HCT116 (cell line): Measurements from ENCODE around the gene MINK1. TPM values are rescaled to one million over a fixed set of nuclear protein-coding genes. Genes with fewer than 3 reads are reported as not detected.
A peak's percentile ranks its signal among the peaks of the same experiment; 100 is the strongest.

Experiments used
- ATAC-seq: fragments of 200-7000 bp; cut with Tn5 transposase; 2 replicates; pipeline ENCODE4 v1.9.1; 2020; ENCODE audit warnings: mild to moderate bottlenecking, moderate library complexity
- BruUV-seq: library from RNA; stranded (reverse); fragments of 400-500 nt; replicated peaks from 2 replicates; lab custom pipeline; 2021; lab: Mats Ljungman, UMichigan
- CTCF ChIA-PET: fragments of 300-600 bp; sonication (Branson Sonifier 250); formaldehyde crosslinking; loops from one replicate; lab custom pipeline; 2021; ENCODE audit warnings: antibody characterized with exemption; lab: Charles Lee
- POLR2A ChIA-PET: fragments of 300-600, 350-600 bp; sonication (Branson Sonifier 250); formaldehyde crosslinking; loops from one replicate; lab custom pipeline; 2021; ENCODE audit warnings: antibody characterized with exemption; lab: Charles Lee
- RAD21 ChIA-PET, 2 experiments: fragments of 300-600 bp; sonication (Branson Sonifier 250); formaldehyde crosslinking; loops; one replicate each; lab custom pipeline; 2023; ENCODE audit warnings: low total read pairs in 2 of 2; ENCODE audit not compliant: uncharacterized antibody in 2 of 2, unreplicated experiment in 2 of 2, low non-redundant PET in 1 of 2; lab: Charles Lee
- DNase-seq: peaks from one replicate; pipeline ENCODE4 v3.0.0-alpha.2; 2010; ENCODE audit warnings: low read depth, low spot score
- H2AFZ ChIP-seq: fragments of 200-600 bp; shearing (Covaris generic), sonication (generic); 2 replicates; pipeline ENCODE4 v1.6.1; 2017; ENCODE audit warnings: low read depth, mixed run types, mixed read lengths, antibody characterized with exemption, low read length; ENCODE audit not compliant: poor library complexity, severe bottlenecking
- H3K27ac ChIP-seq: 2 replicates; pipeline ENCODE4 v1.5.1; 2012; ENCODE audit warnings: low read depth, low read length
- H3K27me3 ChIP-seq: fragments of 200-600 bp; sonication (generic); 2 replicates; pipeline ENCODE4 v1.6.1; 2016; ENCODE audit warnings: mixed run types, low read length, mixed read lengths; ENCODE audit not compliant: insufficient read depth
- H3K36me3 ChIP-seq, 2 experiments: fragments of 200-500 bp in 1 of 2; fragments of 200-600 bp in 1 of 2; sonication (Bioruptor generic) in 1 of 2; sonication (generic) in 1 of 2; 2 replicates each; pipeline versions ENCODE4 v1.5.1 to v1.6.1; 2014 to 2016; ENCODE audit warnings: low read length in 2 of 2, inconsistent platforms in 1 of 2, mixed read lengths in 1 of 2, mixed run types in 1 of 2; ENCODE audit not compliant: insufficient read depth in 2 of 2, control insufficient read depth in 1 of 2
- H3K4me1 ChIP-seq, 2 experiments: fragments of 200-600 bp in 1 of 2; sonication (generic) in 1 of 2; 2 replicates each; pipeline versions ENCODE4 v1.5.1 to v1.6.1; 2012 to 2017; ENCODE audit warnings: low read length in 2 of 2, inconsistent platforms in 1 of 2, mild to moderate bottlenecking in 1 of 2, mixed read lengths in 1 of 2, mixed run types in 1 of 2, moderate library complexity in 1 of 2; ENCODE audit not compliant: insufficient read depth in 2 of 2, control insufficient read depth in 1 of 2
- H3K4me2 ChIP-seq: fragments of 200-600 bp; sonication (generic); 2 replicates; pipeline ENCODE4 v1.6.1; 2017; ENCODE audit warnings: mixed run types, low read length, mixed read lengths
- H3K4me3 ChIP-seq, 2 experiments: fragments of 200-600 bp in 1 of 2; sonication (generic) in 1 of 2; replicated peaks in 1 of 2; 2 replicates each; pipeline ENCODE4 v1.5.1; 2011 to 2016; ENCODE audit warnings: low read length in 2 of 2, control low read depth in 1 of 2, low read depth in 1 of 2, mild to moderate bottlenecking in 1 of 2, mixed read lengths in 1 of 2, mixed run types in 1 of 2
- H3K79me2 ChIP-seq: fragments of 200-600 bp; sonication (generic); 2 replicates; pipeline ENCODE4 v1.6.1; 2017; ENCODE audit warnings: mild to moderate bottlenecking, mixed run types, low read length, moderate library complexity, mixed read lengths; ENCODE audit not compliant: insufficient read depth
- H3K9ac ChIP-seq: fragments of 200-600 bp; sonication (generic); 2 replicates; pipeline ENCODE4 v1.6.1; 2016; ENCODE audit warnings: low read length, mixed read lengths
- H3K9me2 ChIP-seq: fragments of 200-600 bp; sonication (generic), shearing (Covaris generic); 2 replicates; pipeline ENCODE4 v1.6.1; 2017; ENCODE audit warnings: mixed run types, mild to moderate bottlenecking, moderate library complexity; ENCODE audit not compliant: insufficient read depth
- H3K9me3 ChIP-seq, 2 experiments: fragments of 200-500 bp in 1 of 2; fragments of 200-600 bp in 1 of 2; sonication (Bioruptor generic) in 1 of 2; sonication (generic) in 1 of 2; 2 replicates each; pipeline ENCODE4 v1.6.1; 2014 to 2017; ENCODE audit warnings: low read length in 2 of 2, mixed read lengths in 2 of 2, inconsistent platforms in 1 of 2, low read depth in 1 of 2, mild to moderate bottlenecking in 1 of 2, mixed run types in 1 of 2, moderate library complexity in 1 of 2; ENCODE audit not compliant: control insufficient read depth in 1 of 2, insufficient read depth in 1 of 2
- H4K20me1 ChIP-seq: fragments of 200-600 bp; sonication (generic), shearing (Covaris generic); 2 replicates; pipeline ENCODE4 v1.6.1; 2017; ENCODE audit warnings: mixed run types, mild to moderate bottlenecking, moderate library complexity; ENCODE audit not compliant: insufficient read depth
- ATF3 ChIP-seq: IDR thresholded peaks from 2 replicates; pipeline ENCODE4 v1.6.1; 2012
- CBX3 ChIP-seq: IDR thresholded peaks from 2 replicates; pipeline ENCODE4 v1.6.1; 2012; ENCODE audit warnings: low read depth
- CEBPB ChIP-seq: IDR thresholded peaks from 2 replicates; pipeline ENCODE4 v1.6.1; 2012; ENCODE audit warnings: low read depth
- CTCF ChIP-seq, 3 experiments: fragments of 200-600 bp in 1 of 3; sonication (generic) in 1 of 3; IDR thresholded peaks in 2 of 3; conservative IDR thresholded peaks in 1 of 3; 2 replicates each; pipeline ENCODE4 v1.5.1; 2012 to 2017; ENCODE audit warnings: low read depth in 2 of 3, low read length in 2 of 3, antibody characterized with exemption in 1 of 3, borderline replicate concordance in 1 of 3, control low read depth in 1 of 3, mild to moderate bottlenecking in 1 of 3, mixed read lengths in 1 of 3, mixed run types in 1 of 3, moderate library complexity in 1 of 3; ENCODE audit not compliant: insufficient read depth in 1 of 3
- EGR1 ChIP-seq: IDR thresholded peaks from 2 replicates; pipeline ENCODE4 v1.6.1; 2012; ENCODE audit warnings: low read depth
- ELF1 ChIP-seq: IDR thresholded peaks from 2 replicates; pipeline ENCODE4 v1.6.1; 2012; ENCODE audit warnings: low read depth, borderline replicate concordance
- EZH2phosphoT487 ChIP-seq: fragments of 200-600 bp; IDR thresholded peaks from 2 replicates; pipeline ENCODE4 v1.6.1; 2018; ENCODE audit warnings: antibody characterized with exemption, borderline replicate concordance
- JUND ChIP-seq: IDR thresholded peaks from 2 replicates; pipeline ENCODE4 v1.6.1; 2012
- MAX ChIP-seq: IDR thresholded peaks from 2 replicates; pipeline ENCODE4 v1.6.1; 2012
- POLR2A ChIP-seq: IDR thresholded peaks from 2 replicates; pipeline ENCODE4 v1.7.0; 2011; ENCODE audit warnings: borderline replicate concordance; ENCODE audit not compliant: insufficient read depth, insufficient read length; ENCODE audit errors: extremely low read depth
- POLR2AphosphoS5 ChIP-seq: IDR thresholded peaks from 2 replicates; pipeline ENCODE4 v1.6.1; 2011; ENCODE audit warnings: mild to moderate bottlenecking, low read depth, low read length, moderate library complexity
- RAD21 ChIP-seq: IDR thresholded peaks from 2 replicates; pipeline ENCODE4 v1.6.1; 2012; ENCODE audit warnings: low read depth, mild to moderate bottlenecking
- REST ChIP-seq: IDR thresholded peaks from 2 replicates; pipeline ENCODE4 v1.6.1; 2012; ENCODE audit warnings: low read depth
- SIN3A ChIP-seq: IDR thresholded peaks from 2 replicates; pipeline ENCODE4 v1.6.1; 2012; ENCODE audit warnings: low read depth
- SP1 ChIP-seq: IDR thresholded peaks from 2 replicates; pipeline ENCODE4 v1.6.1; 2012; ENCODE audit warnings: low read depth
- SRF ChIP-seq: IDR thresholded peaks from 2 replicates; pipeline ENCODE4 v1.6.1; 2012; ENCODE audit warnings: low read depth
- ZBTB33 ChIP-seq: IDR thresholded peaks from 2 replicates; pipeline ENCODE4 v1.6.1; 2011; ENCODE audit warnings: mild to moderate bottlenecking, low read length, moderate library complexity; ENCODE audit not compliant: insufficient replicate concordance; ENCODE audit errors: extremely low read depth
- ZFX ChIP-seq: fragments of 450-650 bp; IDR thresholded peaks from 2 replicates; pipeline ENCODE4 v1.6.1; 2017
- ZNF274 ChIP-seq: fragments of 200-500 bp; sonication (Bioruptor generic); IDR thresholded peaks from 2 replicates; pipeline ENCODE4 v1.6.1; 2014; ENCODE audit warnings: mild to moderate bottlenecking, low read depth, low read length, inconsistent platforms
- intact Hi-C: fragments of 100-400 bp; cut with micrococcal nuclease; formaldehyde crosslinking; loops from 2 replicates; pipeline ENCODE4 v1.10.0; 2022
- total RNA-seq: library from RNA; stranded (reverse); gene quantifications from one replicate; pipeline ENCODE4 v1.2.1, GENCODE V29; 2021; ENCODE audit not compliant: unreplicated experiment

Gene MINK1
- total RNA-seq, 1 experiment from 2014 or later = 85.2 TPM

- ChIA-PET RAD21 (no interaction called here), CTCF (interaction anchor here (0.8 to 1.8 kb wide), 2 partner anchors 17 to 74 kb away, joined by 3 to 6 read pairs; no protein-coding TSS in a partner anchor), POLR2A (interaction anchor here (0.6 to 1.2 kb wide), 3 partner anchors 11 to 653 kb away, joined by 3 to 5 read pairs (median 5); partner anchors contain the start of gene PSMB6)
- Histone ChIP-seq H3K9me3 (no peaks in the 10 kb centered on the region), H3K27me3 (no peaks in the 10 kb centered on the region), H3K27ac (peak within 1 kb of the TSS; percentile 76), H2AFZ (no peak within 1 kb of the TSS), H3K4me3 (peak within 1 kb of the TSS; percentile 64 to 84), H3K9ac (peak within 1 kb of the TSS; percentile 77), H3K4me2 (peak within 1 kb of the TSS; percentile 85), H3K4me1 (peaks cover 12 to 13% of the 10 kb centered on the region in 2 experiments), H3K36me3 (peaks cover 5 to 7% of the 10 kb centered on the region in 2 experiments; a peak in 3 of 4 replicates), H3K79me2 (no peaks in the 10 kb centered on the region), H3K9me2 (no peaks in the 10 kb centered on the region), H4K20me1 (no peaks in the 10 kb centered on the region)
- BruUV-seq = no TSS peak
- intact Hi-C loops = no loop called here
- DNase-seq (peak; percentile 42), ATAC-seq (peak; percentile 98)
- TF ChIP-seq CEBPB (no peak), ELF1 (no peak), REST (no peak), ZFX (peak; percentile 86; the same call in 1 of the 2 replicates), MAX (no peak), POLR2A (peak; percentile 46), JUND (no peak), CTCF (IDR thresholded peaks at IDR 0.05 in 2 of 3, conservative IDR thresholded peaks at IDR 0.05 in 1 of 3; ENCODE audit: borderline replicate concordance in 1 of 3, insufficient read depth in 1 of 3, low read depth in 2 of 3, low read length in 2 of 3) (no peak), ZNF274 (no peak), EGR1 (peak; percentile 51; the same call in 1 of the 2 replicates), SIN3A (0 out of 2 replicates have a peak, but pooled peaks have one; percentile 35), POLR2AphosphoS5 (peak; percentile 88), SP1 (no peak), ATF3 (no peak), ZBTB33 (peak; percentile 75), RAD21 (no peak), SRF (no peak), CBX3 (no peak), EZH2phosphoT487 (no peak)
These were observed 26.1 kb upstream of the MINK1 start, which contains the start of gene PLD2 for GRCh38 chr17:4806777-4807604. Gene PLD2 (plus strand): TSS chr17:4807152. CDS start chr17:4807773, 621 bp downstream.
